DLD1 (cell line): Measurements from ENCODE around the gene ARHGAP33.
"Not testable (repeated sequence)": the region's sequence is repeated elsewhere in the genome, so short reads cannot be mapped to it uniquely, and the experiment has no call there.

Experiments used
- in situ Hi-C: cut with HindIII; loops from 2 replicates; pipeline ENCODE4 v1.10.0; 2017; ENCODE audit warnings: low sequenced_read_pairs

ARHGAP33 gene

GRCh38 chr19:35755550-35756376 is 19.6 kb upstream of the ARHGAP33 start:
- in situ Hi-C loops: no loop called here

- in situ Hi-C loops: no loop called here
Measured at GRCh38 chr19:35756377-35757230, 18.8 kb upstream of the ARHGAP33 start, which contains the start of gene HSPB6. Gene HSPB6 (minus strand): TSS chr19:35757029. CDS start chr19:35757008, 21 bp downstream.

- in situ Hi-C loops: no loop called here
Measured at GRCh38 chr19:35757231-35757748, 18.1 kb upstream of the ARHGAP33 start.

- in situ Hi-C loops: no loop called here
Measured at GRCh38 chr19:35757749-35758608, 17.4 kb upstream of the ARHGAP33 start, which contains the start of gene PROSER3. Gene PROSER3 (plus strand): TSS chr19:35758176. CDS start chr19:35758216, 40 bp downstream.

GRCh38 chr19:35759697-35760096 is 15.7 kb upstream of the ARHGAP33 start:
- in situ Hi-C loops: no loop called here

- in situ Hi-C loops: no loop called here
Measured at GRCh38 chr19:35760711-35761349, 14.5 kb upstream of the ARHGAP33 start.

GRCh38 chr19:35764432-35765315 is 10.7 kb upstream of the ARHGAP33 start:
- in situ Hi-C loops: no loop called here

GRCh38 chr19:35766571-35767104 is 8.7 kb upstream of the ARHGAP33 start:
- in situ Hi-C loops: no loop called here

GRCh38 chr19:35767288-35768081 is 7.9 kb upstream of the ARHGAP33 start:
- in situ Hi-C loops: no loop called here

GRCh38 chr19:35768082-35768421 is 7.3 kb upstream of the ARHGAP33 start:
- in situ Hi-C loops: no loop called here

GRCh38 chr19:35772362-35772761 is 3.0 kb upstream of the ARHGAP33 start:
- in situ Hi-C loops: not testable (repeated sequence)

- in situ Hi-C loops: no loop called here
Measured at GRCh38 chr19:35773020-35773806, 2.2 kb upstream of the ARHGAP33 start.

GRCh38 chr19:35774274-35775045 is 904 bp upstream of the ARHGAP33 start:
- in situ Hi-C loops: no loop called here

GRCh38 chr19:35775046-35775297 is 392 bp upstream of the ARHGAP33 start:
- in situ Hi-C loops: no loop called here

GRCh38 chr19:35776102-35776788 is 881 bp downstream of the ARHGAP33 start:
- in situ Hi-C loops: no loop called here
